GF-D8 (cell line): ENCODE measurements around the gene NOC2L.
"Not testable (repeated sequence)": the region's sequence is repeated elsewhere in the genome, so short reads cannot be mapped to it uniquely, and the experiment has no call there.

ENCODE experiments used
- DNase-seq: peaks from one replicate; lab custom pipeline; 2025; lab: John Stamatoyannopoulos, UW

Gene NOC2L

DNA sequence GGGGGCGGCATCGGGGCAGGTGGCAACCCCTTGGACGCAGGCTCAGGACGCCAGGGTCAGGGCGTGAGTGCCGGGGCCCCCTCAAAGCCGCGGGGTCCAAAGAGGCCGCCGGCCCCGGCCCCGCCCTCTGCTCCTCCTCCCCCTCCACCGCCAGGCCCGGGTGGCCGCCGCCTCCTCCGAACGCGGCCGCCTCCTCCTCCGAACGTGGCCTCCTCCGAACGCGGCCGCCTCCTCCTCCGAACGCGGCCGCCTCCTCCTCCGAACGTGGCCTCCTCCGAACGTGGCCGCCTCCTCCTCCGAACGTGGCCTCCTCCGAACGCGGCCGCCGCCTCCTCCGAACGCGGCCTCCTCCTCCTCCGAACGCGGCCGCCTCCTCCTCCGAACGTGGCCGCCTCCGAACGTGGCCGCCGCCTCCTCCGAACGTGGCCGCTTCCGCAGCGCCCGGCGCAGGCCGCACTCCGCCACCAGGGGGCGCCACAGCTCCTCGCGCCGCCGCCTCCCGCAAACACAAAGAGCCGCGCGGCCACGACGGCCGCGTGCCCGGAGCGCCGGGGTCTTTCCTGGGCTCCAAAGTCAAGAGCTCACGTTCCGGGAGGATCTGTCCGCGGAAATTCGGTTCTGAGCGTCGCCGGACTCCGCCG, 54.6 kb downstream of the NOC2L start:
- DNase-seq, result peak; percentile 35

DNA sequence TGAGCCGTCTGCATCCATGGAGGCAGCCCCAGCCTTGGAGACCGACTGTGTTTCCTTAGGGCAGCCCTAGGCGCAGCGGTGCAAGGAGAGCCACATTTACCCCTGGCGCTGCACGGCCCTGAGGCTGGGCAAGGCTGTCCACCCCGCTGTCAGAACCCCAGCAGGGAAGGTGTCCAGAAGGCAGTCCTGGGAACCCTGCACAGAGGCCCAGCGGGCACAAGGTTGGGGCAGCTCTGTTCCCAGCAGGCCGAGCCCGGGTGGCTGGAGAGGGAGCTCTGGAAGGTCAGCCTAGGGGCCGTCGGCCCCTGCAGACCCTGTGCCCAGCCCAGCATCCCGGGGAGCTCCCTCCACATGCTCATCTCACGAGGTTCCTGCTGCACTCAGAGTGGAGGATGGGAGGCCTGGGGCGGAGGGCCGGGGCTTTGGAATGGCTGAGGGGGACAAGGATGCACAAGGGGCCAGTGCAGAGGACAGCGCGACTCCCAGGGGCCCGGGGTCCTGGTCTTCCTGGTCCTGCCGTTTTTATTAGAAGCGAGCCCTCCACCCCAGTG, 55.3 kb downstream of the NOC2L start:
- no peak for DNase-seq

GRCh38 chr1:903305-903704, 55.8 kb downstream of the NOC2L start:
- DNase-seq, result no peak

- DNase-seq, result no peak
Measured at GRCh38 chr1:902802-903201, 56.3 kb downstream of the NOC2L start.

DNA sequence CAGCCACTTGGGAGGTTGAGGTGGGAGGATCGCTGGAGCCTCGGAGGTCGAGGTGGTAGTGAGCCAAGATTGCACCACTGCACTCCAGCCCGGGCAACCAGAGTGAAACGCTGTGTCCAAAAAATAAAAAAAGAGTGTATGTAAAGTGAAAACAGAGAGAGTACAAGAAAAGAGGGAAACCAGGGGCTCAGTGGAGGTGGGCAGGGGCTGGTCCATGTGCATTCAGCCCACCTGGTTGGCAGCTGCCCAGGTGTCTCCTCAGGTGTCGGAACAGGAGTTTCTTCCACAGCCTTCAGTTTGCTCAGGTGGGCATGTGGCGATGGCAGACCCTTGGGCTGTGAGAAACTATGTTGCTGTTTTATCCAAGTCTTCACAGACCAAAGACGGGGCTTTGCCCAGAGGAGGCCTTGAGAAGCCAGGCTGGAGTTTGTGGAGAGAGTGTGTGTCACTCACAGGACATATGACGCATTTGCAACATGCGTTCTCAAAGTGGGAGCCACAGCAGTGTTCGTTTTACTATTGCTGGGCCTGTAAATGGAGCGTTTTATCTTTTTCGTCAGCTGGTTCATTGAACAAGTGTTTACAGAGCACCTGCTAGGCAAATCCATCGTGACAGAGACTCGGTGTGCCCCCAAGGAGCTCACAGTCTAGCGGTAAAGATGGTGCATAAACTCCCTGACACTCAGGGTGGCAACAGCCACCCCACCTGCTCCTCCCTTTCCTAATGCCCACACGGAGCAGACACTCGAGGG, 57.8 kb downstream of the NOC2L start:
- DNase-seq, result no peak

DNA sequence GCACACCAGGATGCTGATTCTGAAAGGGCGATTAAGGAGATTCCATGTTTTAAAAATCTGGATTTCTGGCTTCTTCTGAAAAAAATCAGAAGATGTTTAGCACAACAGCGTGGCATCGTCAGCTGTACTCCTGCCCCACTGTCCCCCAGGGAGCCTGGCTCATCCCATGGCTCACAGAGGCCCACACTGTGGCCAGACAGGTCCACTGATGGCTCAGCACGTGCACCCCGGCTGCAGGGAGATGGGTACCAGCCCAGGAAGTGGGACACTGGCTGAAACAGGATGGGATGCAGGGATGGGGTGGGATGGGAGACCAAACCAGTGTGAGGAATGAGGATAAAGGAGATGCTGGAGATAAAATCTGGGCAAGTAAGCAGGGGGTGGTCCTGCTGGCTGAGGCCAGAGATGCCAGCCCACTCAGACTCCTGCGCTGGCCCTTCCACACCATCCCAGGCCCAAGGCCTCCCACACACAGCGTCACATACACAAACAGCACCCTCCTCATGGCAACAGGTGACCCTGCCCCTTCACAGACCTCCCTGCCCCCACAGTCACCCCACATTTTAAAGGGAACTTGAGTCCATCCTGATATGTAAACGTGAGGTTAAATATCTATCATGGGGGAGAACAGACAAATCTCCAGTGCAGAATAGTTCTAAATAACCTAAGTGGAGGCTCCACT, 59.3 kb downstream of the NOC2L start:
- no peak for DNase-seq

- not testable (repeated sequence) for DNase-seq
Measured at GRCh38 chr1:897951-898350, 61.1 kb downstream of the NOC2L start.

DNA sequence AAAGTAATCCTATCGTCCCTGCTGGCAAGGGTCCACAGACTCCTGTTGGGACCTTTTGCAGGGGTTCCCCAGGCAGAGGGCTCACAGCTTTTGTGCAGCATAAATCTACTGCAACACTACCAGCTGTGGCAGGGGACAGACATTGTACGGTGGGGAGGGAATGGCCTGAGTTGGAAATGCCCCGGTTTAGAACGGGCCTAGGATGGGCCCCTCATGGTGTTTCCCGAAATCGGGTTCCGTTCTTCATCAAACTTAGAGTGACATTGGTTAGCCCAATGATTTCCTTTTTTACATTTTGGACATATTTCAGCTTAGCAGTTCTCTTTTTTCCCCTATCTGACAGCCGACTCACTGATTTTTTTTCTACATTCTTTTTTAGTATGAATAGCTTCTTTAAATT, 61.8 kb downstream of the NOC2L start:
- DNase-seq, result no peak
